ENCODE results near the gene SYNGR3.

SYNGR3 gene

DNA sequence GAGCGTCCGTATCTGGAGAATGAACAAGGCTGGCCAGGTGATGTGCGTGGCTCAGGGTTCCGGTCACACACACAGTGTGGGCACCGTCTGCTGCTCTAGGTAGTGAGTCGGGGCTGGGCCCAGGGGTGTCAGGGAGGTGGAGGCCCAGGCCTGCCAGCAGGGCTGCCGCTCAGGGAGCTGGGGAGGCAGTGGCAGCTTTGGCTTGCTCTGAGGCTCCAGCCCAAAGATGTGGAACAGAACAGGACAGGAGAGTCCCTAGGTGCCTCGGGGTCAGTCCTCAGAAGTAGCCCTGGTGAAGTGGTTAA lies 13.6 kb upstream of the SYNGR3 start:
- H3K4me1 ChIP-seq (ENCODE audit: control insufficient read depth, insufficient read depth, low read length): peaks cover 7% of the 10 kb centered on the region
- H3K27ac ChIP-seq (ENCODE audit: low read depth, low read length): no peak overlapping the region
- no peak overlapping the region for H3K9ac ChIP-seq (ENCODE audit: low read length)
- no peak overlapping the region for H3K4me3 ChIP-seq (ENCODE audit: low read length)
- peaks cover 10% of the 10 kb centered on the region for H3K27me3 ChIP-seq (ENCODE audit: control insufficient read depth, insufficient read depth, low read length)
- H3K36me3 ChIP-seq (ENCODE audit: control insufficient read depth, insufficient read depth, low read length): peaks cover 30% of the 10 kb centered on the region

DNA sequence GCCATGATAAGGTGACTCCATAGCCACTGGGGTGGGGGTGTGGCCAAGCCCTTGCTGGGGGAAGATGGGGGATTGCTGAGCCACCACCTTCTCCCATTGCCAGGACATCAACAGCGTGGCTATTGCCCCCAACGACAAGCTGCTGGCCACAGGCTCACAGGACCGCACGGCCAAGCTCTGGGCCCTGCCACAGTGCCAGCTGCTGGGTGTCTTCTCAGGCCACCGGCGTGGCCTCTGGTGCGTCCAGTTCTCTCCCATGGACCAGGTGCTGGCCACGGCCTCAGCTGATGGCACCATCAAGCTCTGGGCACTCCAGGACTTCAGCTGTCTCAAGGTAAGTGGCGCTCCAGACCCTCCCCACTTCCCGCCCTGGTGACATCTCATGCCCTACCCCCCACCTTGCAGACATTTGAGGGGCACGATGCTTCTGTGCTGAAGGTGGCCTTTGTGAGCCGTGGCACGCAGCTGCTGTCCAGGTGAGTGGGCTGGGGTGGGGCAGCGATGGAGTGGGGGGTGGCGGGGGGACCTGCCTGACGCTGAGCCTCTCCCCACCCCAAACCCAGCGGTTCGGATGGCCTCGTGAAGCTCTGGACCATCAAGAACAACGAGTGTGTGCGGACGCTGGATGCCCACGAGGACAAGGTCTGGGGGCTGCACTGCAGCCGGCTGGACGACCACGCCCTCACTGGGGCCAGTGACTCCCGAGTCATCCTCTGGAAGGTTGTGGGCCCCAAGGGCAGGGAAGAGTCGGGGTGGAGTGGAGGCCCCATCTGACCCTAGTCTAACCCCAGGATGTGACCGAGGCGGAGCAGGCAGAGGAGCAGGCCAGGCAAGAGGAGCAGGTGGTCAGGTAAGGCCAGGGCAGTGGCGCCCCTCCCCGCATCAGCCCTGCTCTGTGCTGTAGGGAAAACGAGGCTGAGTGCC lies 12.6 kb upstream of the SYNGR3 start:
- Histone ChIP-seq H3K27me3 (ENCODE audit: control insufficient read depth, insufficient read depth, low read length) (peaks cover 16% of the 10 kb centered on the region), H3K4me1 (ENCODE audit: control insufficient read depth, insufficient read depth, low read length) (peaks cover 7% of the 10 kb centered on the region), H3K27ac (ENCODE audit: low read depth, low read length) (no peak overlapping the region)

DNA sequence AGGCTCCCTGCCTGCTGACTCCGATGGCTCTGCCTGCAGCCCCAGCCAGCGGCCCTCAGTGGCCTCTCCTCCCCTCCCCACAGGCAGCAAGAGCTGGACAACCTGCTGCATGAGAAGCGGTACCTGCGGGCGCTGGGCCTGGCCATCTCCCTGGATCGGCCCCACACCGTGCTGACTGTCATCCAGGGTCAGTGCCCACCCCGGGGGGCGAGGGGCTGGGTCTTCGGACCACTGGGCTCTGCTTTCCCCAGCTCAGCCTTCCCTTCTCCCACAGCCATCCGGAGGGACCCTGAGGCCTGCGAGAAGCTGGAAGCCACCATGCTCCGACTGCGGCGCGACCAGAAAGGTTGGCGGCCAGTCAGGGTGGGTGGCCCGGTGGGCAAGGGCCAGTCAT lies 11.9 kb upstream of the SYNGR3 start:
- Histone ChIP-seq H3K27me3 (ENCODE audit: control insufficient read depth, insufficient read depth, low read length) (peaks cover 17% of the 10 kb centered on the region), H3K4me1 (ENCODE audit: control insufficient read depth, insufficient read depth, low read length) (peaks cover 2% of the 10 kb centered on the region), H3K27ac (ENCODE audit: low read depth, low read length) (no peak overlapping the region), H3K36me3 (ENCODE audit: control insufficient read depth, insufficient read depth, low read length) (peaks cover 30% of the 10 kb centered on the region), H3K4me3 (ENCODE audit: low read length) (no peak overlapping the region), H3K9ac (ENCODE audit: low read length) (no peak overlapping the region)

More for the DNA sequence above, 12.6 kb upstream of the SYNGR3 start:
- no peak overlapping the region for H3K4me3 ChIP-seq (ENCODE audit: low read length)
- H3K36me3 ChIP-seq (ENCODE audit: control insufficient read depth, insufficient read depth, low read length): peaks cover 30% of the 10 kb centered on the region
- no peak overlapping the region for H3K9ac ChIP-seq (ENCODE audit: low read length)

DNA sequence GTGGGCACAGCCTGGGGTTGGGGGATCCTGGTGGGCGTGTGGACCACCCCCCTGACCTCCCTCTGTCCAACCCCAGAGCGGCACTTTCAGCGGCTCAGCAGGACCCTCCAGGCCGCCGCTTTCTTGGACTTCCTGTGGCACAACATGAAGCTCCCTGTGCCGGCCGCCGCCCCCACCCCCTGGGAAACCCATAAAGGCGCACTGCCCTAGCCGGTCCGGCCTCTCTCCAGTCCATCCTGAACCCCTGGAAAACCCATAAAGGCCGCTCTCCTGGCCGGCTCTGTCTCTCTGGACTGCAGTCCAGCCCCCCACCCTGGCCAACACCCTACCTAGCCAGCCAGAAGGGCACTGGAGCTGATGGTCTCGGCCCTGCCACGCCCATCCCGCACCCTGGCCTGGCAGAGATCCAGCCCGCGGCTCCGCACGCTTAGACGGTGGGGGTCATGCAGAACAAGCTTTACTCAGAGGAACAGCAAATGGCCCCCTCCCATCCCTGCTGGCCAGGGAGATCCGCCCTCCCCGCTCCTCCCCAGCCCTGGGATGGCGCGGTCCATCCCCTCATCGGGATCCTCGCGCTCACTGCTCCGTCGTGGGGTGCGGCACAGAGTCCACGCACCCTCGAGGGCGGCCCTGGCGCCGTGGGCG lies 11.2 kb upstream of the SYNGR3 start:
- no peak overlapping the region for H3K27ac ChIP-seq (ENCODE audit: low read depth, low read length)
- H3K36me3 ChIP-seq (ENCODE audit: control insufficient read depth, insufficient read depth, low read length): peaks cover 30% of the 10 kb centered on the region
- peak overlapping the region; percentile 40 for H3K4me3 ChIP-seq (ENCODE audit: low read length)
- H3K4me1 ChIP-seq (ENCODE audit: control insufficient read depth, insufficient read depth, low read length): no peaks in the 10 kb centered on the region
- H3K27me3 ChIP-seq (ENCODE audit: control insufficient read depth, insufficient read depth, low read length): peaks cover 17% of the 10 kb centered on the region
- H3K9ac ChIP-seq (ENCODE audit: low read length): peak overlapping the region; percentile 42

DNA sequence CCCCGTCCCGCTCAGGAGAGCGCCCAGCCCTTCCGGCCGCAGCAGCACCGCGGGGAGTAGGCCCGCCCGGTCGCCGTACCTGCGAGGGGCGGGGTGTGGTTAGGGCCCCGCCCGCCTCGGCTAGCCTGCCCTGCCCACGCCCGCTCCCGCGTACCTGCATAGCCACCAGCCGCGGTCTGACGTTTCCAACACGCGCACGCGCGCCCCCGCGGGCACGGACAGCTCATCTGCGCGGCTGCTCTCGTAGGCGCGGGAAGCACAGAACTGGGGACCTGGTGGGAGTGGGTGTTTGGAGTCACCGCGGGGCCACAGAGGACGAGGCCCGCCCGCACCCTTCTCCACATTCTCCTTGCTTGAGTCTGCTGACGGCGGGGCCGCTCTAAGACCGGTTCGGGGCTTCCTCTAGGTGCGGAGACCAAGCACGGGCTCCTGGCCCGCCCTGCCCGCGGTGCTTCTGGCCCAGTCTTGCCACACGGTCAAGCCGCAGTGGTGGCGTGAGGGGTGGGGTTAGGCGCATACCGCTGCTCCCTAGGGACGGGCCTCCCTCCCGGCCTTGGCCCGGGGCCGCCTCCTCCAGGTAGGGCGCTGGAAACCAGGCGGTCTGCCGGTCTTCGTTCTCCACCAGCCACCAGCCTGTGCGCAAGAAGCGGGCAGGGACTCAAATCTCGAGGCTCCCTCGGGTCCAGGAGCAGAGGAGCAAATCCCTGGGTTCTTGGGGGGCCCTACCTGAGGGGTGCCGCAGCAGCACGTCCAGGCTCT lies 10.3 kb upstream of the SYNGR3 start:
- Histone ChIP-seq H3K9ac (ENCODE audit: low read length) (no peak overlapping the region), H3K27ac (ENCODE audit: low read depth, low read length) (no peak overlapping the region), H3K4me1 (ENCODE audit: control insufficient read depth, insufficient read depth, low read length) (no peaks in the 10 kb centered on the region), H3K4me3 (ENCODE audit: low read length) (peak overlapping the region; percentile 19), H3K27me3 (ENCODE audit: control insufficient read depth, insufficient read depth, low read length) (peaks cover 17% of the 10 kb centered on the region), H3K36me3 (ENCODE audit: control insufficient read depth, insufficient read depth, low read length) (peaks cover 26% of the 10 kb centered on the region)

DNA sequence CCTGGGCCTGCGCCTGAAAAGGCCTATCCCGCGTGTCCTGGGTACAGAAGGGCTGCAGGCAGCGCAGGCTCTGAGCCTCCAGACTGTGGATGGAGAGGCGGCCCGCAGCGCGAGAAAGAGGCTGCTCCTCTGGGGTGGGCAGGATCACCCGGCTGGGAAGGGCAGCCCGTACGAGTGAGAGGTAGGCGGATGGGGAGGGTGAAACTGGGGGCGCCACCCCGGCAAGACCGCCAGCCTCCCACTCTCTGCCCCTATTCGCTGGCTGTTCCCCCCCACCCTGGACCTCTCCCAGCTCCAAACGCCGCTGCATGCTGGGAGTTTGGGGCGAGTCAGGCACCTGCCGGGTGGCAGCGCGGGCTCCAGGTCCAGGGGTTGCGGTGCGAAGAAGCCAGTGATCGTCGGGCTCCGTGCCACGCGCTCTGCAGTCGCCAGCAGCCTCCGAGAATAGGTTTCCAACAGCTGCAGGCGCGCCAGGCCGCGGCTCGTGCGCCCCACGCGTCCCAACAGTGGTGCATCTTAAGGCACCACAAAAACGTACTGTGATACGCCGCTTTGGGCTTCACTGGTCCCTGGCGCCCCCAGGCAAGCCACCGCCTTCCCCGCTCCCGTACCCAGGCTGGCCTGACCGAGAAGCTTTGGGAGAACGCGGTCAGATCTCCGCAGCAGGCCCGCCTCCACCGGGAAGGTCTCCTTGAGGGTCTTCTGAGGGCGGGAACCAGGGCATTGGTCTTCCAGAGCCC lies 9.6 kb upstream of the SYNGR3 start:
- H3K9ac ChIP-seq (ENCODE audit: low read length): no peak overlapping the region
- H3K36me3 ChIP-seq (ENCODE audit: control insufficient read depth, insufficient read depth, low read length): peaks cover 18% of the 10 kb centered on the region
- H3K4me1 ChIP-seq (ENCODE audit: control insufficient read depth, insufficient read depth, low read length): peaks cover 7% of the 10 kb centered on the region
- H3K27me3 ChIP-seq (ENCODE audit: control insufficient read depth, insufficient read depth, low read length): peaks cover 17% of the 10 kb centered on the region
- H3K27ac ChIP-seq (ENCODE audit: low read depth, low read length): no peak overlapping the region
- H3K4me3 ChIP-seq (ENCODE audit: low read length): peak overlapping the region; percentile 19

DNA sequence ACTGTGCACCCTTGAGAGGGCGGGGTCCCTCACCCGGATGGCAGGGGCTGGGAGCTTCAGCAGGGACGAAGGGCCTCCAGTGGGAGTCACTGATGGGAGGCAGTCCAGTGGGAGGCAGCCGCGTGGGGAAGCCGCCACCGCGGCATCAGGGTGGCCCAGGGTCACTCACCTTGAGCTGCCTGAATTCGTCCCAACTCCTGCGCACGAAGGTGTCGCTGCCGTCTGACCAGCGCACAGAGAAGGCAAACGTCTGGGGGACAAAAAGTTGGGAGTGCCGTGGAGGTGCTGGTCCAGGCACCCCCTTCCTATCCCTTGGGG lies 9.0 kb upstream of the SYNGR3 start:
- no peak overlapping the region for H3K27ac ChIP-seq (ENCODE audit: low read depth, low read length)
- peaks cover 7% of the 10 kb centered on the region for H3K4me1 ChIP-seq (ENCODE audit: control insufficient read depth, insufficient read depth, low read length)
- peaks cover 17% of the 10 kb centered on the region for H3K27me3 ChIP-seq (ENCODE audit: control insufficient read depth, insufficient read depth, low read length)
- peak overlapping the region; percentile 18 for H3K4me3 ChIP-seq (ENCODE audit: low read length)
- H3K36me3 ChIP-seq (ENCODE audit: control insufficient read depth, insufficient read depth, low read length): peaks cover 13% of the 10 kb centered on the region
- no peak overlapping the region for H3K9ac ChIP-seq (ENCODE audit: low read length)

DNA sequence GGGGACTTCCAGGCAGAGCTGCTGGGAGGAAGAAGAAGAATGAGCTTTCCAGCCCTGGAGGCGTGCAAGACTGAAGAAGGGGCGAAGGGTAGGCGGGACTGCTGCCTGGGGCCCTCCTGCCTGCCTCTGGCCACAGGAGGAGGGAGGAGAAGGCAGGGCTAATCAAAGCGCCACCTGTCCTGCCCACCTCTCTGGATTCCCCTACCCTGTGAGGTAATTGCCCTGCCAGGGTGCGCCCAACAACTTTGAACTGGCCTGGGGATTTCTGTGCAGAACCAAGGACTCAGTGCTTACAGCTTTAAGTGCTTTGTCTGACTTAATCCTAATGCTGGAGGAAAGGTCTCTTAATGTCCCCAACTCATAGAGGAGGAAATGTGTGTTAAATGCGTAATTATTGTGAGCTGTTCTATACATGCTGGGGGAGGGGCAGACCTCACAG lies 8.4 kb upstream of the SYNGR3 start, which contains the start of gene NOXO1:
Gene NOXO1, minus strand, starts transcription at position 72 of the 439 bp plus-strand sequence. CDS start 290 bp downstream, outside the sequence.
- peak within 1 kb of the TSS; percentile 18 for H3K4me3 ChIP-seq (ENCODE audit: low read length)
- peaks cover 9% of the 10 kb centered on the region for H3K36me3 ChIP-seq (ENCODE audit: control insufficient read depth, insufficient read depth, low read length)
- no peak within 1 kb of the TSS for H3K9ac ChIP-seq (ENCODE audit: low read length)
- peaks cover 17% of the 10 kb centered on the region for H3K27me3 ChIP-seq (ENCODE audit: control insufficient read depth, insufficient read depth, low read length)
- peaks cover 7% of the 10 kb centered on the region for H3K4me1 ChIP-seq (ENCODE audit: control insufficient read depth, insufficient read depth, low read length)
- H3K27ac ChIP-seq (ENCODE audit: low read depth, low read length): no peak within 1 kb of the TSS

DNA sequence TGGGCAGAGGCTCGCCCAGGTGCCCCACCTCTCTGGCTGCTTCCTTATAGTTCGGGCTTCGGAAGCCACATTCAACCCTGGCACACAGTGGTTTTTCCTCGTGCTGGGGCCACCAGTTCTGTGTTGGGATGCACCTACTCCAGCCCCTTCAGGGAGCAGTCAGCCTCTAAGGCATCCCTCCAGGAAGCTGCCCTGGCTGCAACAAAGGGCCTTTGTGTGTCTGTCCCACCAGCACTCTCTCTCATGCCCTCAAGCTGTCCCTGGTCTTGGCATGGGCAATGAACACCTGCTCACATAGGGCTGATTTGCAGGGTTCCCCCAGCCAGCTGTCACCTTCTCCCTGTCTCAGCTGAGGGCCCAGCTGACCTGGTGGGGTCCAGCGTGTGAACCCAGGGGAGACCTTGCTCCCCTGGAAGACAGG lies 7.7 kb upstream of the SYNGR3 start:
- Histone ChIP-seq H3K9ac (ENCODE audit: low read length) (no peak overlapping the region), H3K4me3 (ENCODE audit: low read length) (no peak overlapping the region), H3K27me3 (ENCODE audit: control insufficient read depth, insufficient read depth, low read length) (peaks cover 17% of the 10 kb centered on the region), H3K27ac (ENCODE audit: low read depth, low read length) (no peak overlapping the region), H3K36me3 (ENCODE audit: control insufficient read depth, insufficient read depth, low read length) (peaks cover 8% of the 10 kb centered on the region), H3K4me1 (ENCODE audit: control insufficient read depth, insufficient read depth, low read length) (peaks cover 7% of the 10 kb centered on the region)

DNA sequence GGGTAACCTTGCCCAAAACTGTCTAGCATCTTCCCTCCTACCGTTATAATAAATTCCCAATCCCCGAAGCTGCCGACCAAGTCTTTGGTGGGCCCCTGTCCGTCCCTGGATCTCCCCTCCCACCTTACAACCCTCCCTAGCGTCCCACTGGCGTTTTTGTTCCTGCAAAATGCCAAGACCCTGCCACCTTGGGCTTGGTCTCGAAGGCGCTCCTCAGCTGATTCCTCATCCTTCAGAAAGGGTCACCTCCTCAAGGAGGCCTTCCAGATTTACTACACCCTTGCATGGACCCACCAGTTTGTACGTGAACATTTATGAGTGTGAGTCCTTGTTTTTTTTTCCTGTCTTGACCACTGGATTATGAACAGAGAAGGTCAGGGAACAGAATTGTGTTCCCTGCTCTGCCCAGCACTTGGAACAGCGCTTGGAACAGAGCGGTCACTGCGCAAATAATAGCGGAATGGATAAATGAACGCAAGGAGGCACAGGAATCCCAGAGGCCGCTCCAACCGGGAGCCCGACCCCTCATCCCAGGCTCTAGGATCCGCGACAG lies 6.7 kb upstream of the SYNGR3 start:
- H3K4me3 ChIP-seq (ENCODE audit: low read length): peak overlapping the region; percentile 74
- H3K27me3 ChIP-seq (ENCODE audit: control insufficient read depth, insufficient read depth, low read length): peaks cover 17% of the 10 kb centered on the region
- no peak overlapping the region for H3K9ac ChIP-seq (ENCODE audit: low read length)
- H3K4me1 ChIP-seq (ENCODE audit: control insufficient read depth, insufficient read depth, low read length): peaks cover 7% of the 10 kb centered on the region
- H3K27ac ChIP-seq (ENCODE audit: low read depth, low read length): peak overlapping the region; percentile 51
- peaks cover 9% of the 10 kb centered on the region for H3K36me3 ChIP-seq (ENCODE audit: control insufficient read depth, insufficient read depth, low read length)

DNA sequence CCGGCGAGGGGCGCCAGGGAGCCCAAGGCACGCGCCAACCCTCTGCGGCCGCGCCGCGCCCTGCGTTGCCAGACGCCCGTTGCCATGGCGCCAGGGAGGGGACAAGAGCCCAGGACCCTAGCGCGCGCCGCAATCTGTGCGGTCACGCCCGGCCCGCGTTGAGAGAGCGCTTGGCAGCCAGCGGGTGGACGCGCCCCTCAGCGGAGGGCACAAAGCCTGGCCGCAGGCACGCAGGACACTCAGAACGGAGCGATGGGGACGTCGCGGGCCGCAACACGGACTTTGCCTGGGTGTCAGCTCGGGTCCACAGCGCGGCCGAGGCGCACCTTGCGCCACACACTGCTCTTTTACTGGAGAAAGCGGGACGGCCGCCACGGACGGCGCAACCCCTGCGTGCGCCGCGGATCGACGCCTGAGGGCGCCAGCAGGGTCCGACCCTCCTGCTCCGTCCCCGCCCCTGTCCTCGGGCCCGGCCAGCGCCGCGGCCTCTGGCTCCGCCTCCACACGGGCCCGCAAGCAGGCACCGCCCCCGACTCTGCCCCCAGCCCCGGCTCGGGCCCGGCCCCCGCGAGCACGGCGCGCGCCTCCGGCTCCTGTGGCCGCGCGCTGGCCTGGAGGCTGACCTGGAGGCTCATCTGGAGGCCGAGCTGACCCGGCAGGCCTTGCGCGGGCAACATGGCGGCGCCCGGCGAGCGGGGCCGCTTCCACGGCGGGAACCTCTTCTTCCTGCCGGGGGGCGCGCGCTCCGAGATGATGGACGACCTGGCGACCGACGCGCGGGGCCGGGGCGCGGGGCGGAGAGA lies 6.0 kb upstream of the SYNGR3 start, which contains the start of gene GFER:
Gene GFER, plus strand, starts transcription at position 650 of the 803 bp plus-strand sequence. Its CDS starts 26 bp downstream, at position 676.
- H3K4me1 ChIP-seq (ENCODE audit: control insufficient read depth, insufficient read depth, low read length): peaks cover 7% of the 10 kb centered on the region

More for the DNA sequence above, 6.0 kb upstream of the SYNGR3 start, which contains the start of gene GFER:
- Histone ChIP-seq H3K4me3 (ENCODE audit: low read length) (peak within 1 kb of the TSS; percentile 74), H3K27me3 (ENCODE audit: control insufficient read depth, insufficient read depth, low read length) (peaks cover 20% of the 10 kb centered on the region), H3K27ac (ENCODE audit: low read depth, low read length) (peak within 1 kb of the TSS; percentile 51), H3K36me3 (ENCODE audit: control insufficient read depth, insufficient read depth, low read length) (peaks cover 7% of the 10 kb centered on the region), H3K9ac (ENCODE audit: low read length) (peak within 1 kb of the TSS; percentile 51)
